ENCODE results near the gene LCOR. TPM values are rescaled to one million over a fixed set of nuclear protein-coding genes. Genes with fewer than 3 reads are reported as not detected.
A peak's percentile ranks its signal among the peaks of the same experiment; 100 is the strongest.

The LCOR gene
- total and polyA plus RNA-seq, 9 of the 15 experiments (the other 6 are each of a cell fraction or from before 2014, with no cell fraction given), result 3.6 to 25.2 (median 14.4) TPM

DNA sequence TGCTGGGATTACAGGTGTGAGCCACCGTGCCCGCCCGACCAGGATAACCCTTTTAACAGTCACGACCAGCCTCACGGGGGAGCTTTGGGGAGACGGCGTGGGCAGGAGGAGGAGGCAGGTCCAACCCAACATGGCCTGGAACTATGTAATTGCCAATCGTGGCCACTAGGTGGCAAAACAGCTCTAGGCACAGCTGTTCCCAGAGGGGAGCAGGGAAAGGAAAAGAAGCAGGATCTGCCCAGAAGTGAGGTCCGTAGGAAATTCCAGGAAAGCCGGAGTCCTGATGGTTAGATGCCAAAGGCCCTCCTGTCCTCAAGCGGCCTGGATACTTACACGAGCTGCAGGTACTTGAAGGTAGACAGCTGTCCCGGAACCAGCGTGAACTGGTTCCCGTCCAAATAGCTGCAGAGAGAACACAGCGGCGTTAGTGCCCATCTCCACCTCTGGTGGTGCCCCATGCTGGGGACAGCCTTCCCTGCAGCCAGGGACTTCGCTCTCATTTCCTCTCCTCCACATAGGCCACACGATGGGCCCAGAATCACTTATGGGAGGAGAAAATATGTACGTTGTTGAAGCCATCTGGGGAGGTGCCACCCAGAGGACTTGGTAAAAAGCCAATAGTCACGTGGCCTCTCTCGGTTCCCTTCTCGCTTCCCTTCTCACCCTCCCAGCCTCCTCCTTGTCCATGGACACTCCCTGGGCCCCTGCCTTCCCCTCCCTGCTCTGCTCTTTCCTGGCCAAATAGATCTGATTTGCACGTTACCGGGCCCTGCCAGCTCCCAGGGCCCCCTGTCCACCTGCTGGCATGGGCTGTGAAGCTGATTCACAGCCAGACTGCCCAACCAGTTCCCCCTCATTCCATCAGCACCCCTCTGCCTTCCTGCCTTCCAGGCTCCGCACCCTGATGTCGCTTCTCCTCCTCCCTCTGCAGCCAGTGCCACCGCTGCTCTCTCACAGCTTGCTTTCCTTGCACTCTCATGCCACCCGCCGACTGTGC is 205.6 kb downstream of the LCOR start:
- peak; percentile 73 to 79 (median 78) for DNase-seq (ENCODE audit: extremely low read depth in 1 of 4, low spot score in 3 of 4)
- H3K9ac ChIP-seq (ENCODE audit: insufficient read depth in 1 of 2, low read depth in 2 of 2, low read length in 2 of 2), result no peak overlapping the region
- H3K27ac ChIP-seq (ENCODE audit: extremely low read depth, low read depth, low read length), result no peak overlapping the region
- peak overlapping the region; percentile 43 for H3K4me2 ChIP-seq (ENCODE audit: insufficient read depth, low read length)
- peak overlapping the region; percentile 77 for H2AFZ ChIP-seq (ENCODE audit: low read depth, low read length)
- H3K4me1 ChIP-seq (replicated peaks in 1 of 2; ENCODE audit: control insufficient read depth in 2 of 2, insufficient read depth in 2 of 2, low read length in 2 of 2), result peaks cover 0 to 14% of the 10 kb centered on the region in 2 experiments; a peak in 3 of 5 replicates
- in situ Hi-C loops (cut with MboI) (loop anchor here (10.0 kb wide), 1 partner anchor 393 kb away; no protein-coding TSS in a partner anchor), intact Hi-C loops (cut with micrococcal nuclease) (no loop called here)
- no TSS peak for BruUV-seq (replicated peaks)
- no peaks in the 10 kb centered on the region for H4K20me1 ChIP-seq (replicated peaks; ENCODE audit: control insufficient read depth, insufficient read depth, low read length)
- H3K4me3 ChIP-seq, result no peak overlapping the region
- no peaks in the 10 kb centered on the region for H3K36me3 ChIP-seq (ENCODE audit: control insufficient read depth, insufficient read depth, low read length)
- H3K9me3 ChIP-seq (replicated peaks; ENCODE audit: control insufficient read depth, insufficient read depth, low read depth, low read length), result no peaks in the 10 kb centered on the region
- peaks cover 8 to 30% of the 10 kb centered on the region in 2 experiments; a peak in 2 of 5 replicates for H3K27me3 ChIP-seq (ENCODE audit: control insufficient read depth in 2 of 2, insufficient read depth in 2 of 2, low read length in 2 of 2)
- no peaks in the 10 kb centered on the region for H3K79me2 ChIP-seq (ENCODE audit: control insufficient read depth, insufficient read depth, low read length)
- FAIRE-seq, result peak; percentile 92
- peak; percentile 97 for ATAC-seq
- H3K9me1 ChIP-seq (ENCODE audit: control insufficient read depth, insufficient read depth, low read length), result no peaks in the 10 kb centered on the region
- ChIA-PET POLR2A (interaction anchor here (0.7 kb wide), 3 partner anchors 262 to 398 kb away, joined by 3 to 5 read pairs (median 3); partner anchors contain the start of gene RRP12), CTCF (ENCODE audit: low intra/inter-chr PET ratio) (interaction anchor here (0.6 to 1.6 kb wide), 4 partner anchors 12 to 834 kb away, joined by 3 to 7 read pairs (median 3); no protein-coding TSS in a partner anchor)
- 10% methylated on average over 16 of the region's 30 CpGs for WGBS (ENCODE audit: insufficient coverage, low coverage, missing lambda C conversion rate)
- no peak for TF ChIP-seq ZNF639 (CRISPR knock-in tag; conservative IDR thresholded peaks at IDR 0.05 in 1 of 2, IDR thresholded peaks at IDR 0.05 in 1 of 2)
- TF ChIP-seq HIVEP1 (CRISPR knock-in tag; IDR thresholded peaks at IDR 0.05), result no peak
- TF ChIP-seq, protein P1, sequence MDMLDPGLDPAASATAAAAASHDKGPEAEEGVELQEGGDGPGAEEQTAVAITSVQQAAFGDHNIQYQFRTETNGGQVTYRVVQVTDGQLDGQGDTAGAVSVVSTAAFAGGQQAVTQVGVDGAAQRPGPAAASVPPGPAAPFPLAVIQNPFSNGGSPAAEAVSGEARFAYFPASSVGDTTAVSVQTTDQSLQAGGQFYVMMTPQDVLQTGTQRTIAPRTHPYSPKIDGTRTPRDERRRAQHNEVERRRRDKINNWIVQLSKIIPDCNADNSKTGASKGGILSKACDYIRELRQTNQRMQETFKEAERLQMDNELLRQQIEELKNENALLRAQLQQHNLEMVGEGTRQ (CRISPR knock-in tag; IDR thresholded peaks at IDR 0.05), result peak; percentile 49
- no peak for TF ChIP-seq CHD2 (IDR thresholded peaks at IDR 0.05; ENCODE audit: low read depth, low read length)
- peak; percentile 75 for TF ChIP-seq EGR1 (conservative IDR thresholded peaks at IDR 0.05)
- TF ChIP-seq, protein P2, sequence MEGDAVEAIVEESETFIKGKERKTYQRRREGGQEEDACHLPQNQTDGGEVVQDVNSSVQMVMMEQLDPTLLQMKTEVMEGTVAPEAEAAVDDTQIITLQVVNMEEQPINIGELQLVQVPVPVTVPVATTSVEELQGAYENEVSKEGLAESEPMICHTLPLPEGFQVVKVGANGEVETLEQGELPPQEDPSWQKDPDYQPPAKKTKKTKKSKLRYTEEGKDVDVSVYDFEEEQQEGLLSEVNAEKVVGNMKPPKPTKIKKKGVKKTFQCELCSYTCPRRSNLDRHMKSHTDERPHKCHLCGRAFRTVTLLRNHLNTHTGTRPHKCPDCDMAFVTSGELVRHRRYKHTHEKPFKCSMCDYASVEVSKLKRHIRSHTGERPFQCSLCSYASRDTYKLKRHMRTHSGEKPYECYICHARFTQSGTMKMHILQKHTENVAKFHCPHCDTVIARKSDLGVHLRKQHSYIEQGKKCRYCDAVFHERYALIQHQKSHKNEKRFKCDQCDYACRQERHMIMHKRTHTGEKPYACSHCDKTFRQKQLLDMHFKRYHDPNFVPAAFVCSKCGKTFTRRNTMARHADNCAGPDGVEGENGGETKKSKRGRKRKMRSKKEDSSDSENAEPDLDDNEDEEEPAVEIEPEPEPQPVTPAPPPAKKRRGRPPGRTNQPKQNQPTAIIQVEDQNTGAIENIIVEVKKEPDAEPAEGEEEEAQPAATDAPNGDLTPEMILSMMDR (IDR thresholded peaks at IDR 0.05 in 2 of 3, conservative IDR thresholded peaks at IDR 0.05 in 1 of 3; ENCODE audit: insufficient read depth in 2 of 3, low read depth in 1 of 3, low read length in 3 of 3), result peak; percentile 74 to 83 (median 81)
- TF ChIP-seq DACH1 (IDR thresholded peaks at IDR 0.05; ENCODE audit: partially characterized antibody), result peak; percentile 69
- TF ChIP-seq NFE2 (IDR thresholded peaks at IDR 0.05; ENCODE audit: low read depth), result no peak
- no peak for TF ChIP-seq BCL6 (CRISPR knock-in tag; IDR thresholded peaks at IDR 0.05)
- no peak for TF ChIP-seq ZNF140 (CRISPR knock-in tag; IDR thresholded peaks at IDR 0.05)
- peak; percentile 88 for TF ChIP-seq TFAP4 (CRISPR knock-in tag; IDR thresholded peaks at IDR 0.05; ENCODE audit: borderline replicate concordance)
- TF ChIP-seq ZNF444 (CRISPR knock-in tag; IDR thresholded peaks at IDR 0.05), result no peak
